Stimulated activated CD8-positive, alpha-beta memory T cell treated with anti-CD3 and anti-CD28 coated beads, Interleukin-15, amount 100 ng/mL, for 1 hour (primary cell): ENCODE data around the gene LURAP1L.

Experiments
- DNase-seq: peaks from one replicate; pipeline ENCODE4 v3.0.0-alpha.2; 2020; ENCODE audit warnings: low read depth

Gene LURAP1L, protein sequence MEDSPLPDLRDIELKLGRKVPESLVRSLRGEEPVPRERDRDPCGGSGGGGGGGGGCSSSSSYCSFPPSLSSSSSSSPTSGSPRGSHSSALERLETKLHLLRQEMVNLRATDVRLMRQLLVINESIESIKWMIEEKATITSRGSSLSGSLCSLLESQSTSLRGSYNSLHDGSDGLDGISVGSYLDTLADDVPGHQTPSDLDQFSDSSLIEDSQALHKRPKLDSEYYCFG

DNA sequence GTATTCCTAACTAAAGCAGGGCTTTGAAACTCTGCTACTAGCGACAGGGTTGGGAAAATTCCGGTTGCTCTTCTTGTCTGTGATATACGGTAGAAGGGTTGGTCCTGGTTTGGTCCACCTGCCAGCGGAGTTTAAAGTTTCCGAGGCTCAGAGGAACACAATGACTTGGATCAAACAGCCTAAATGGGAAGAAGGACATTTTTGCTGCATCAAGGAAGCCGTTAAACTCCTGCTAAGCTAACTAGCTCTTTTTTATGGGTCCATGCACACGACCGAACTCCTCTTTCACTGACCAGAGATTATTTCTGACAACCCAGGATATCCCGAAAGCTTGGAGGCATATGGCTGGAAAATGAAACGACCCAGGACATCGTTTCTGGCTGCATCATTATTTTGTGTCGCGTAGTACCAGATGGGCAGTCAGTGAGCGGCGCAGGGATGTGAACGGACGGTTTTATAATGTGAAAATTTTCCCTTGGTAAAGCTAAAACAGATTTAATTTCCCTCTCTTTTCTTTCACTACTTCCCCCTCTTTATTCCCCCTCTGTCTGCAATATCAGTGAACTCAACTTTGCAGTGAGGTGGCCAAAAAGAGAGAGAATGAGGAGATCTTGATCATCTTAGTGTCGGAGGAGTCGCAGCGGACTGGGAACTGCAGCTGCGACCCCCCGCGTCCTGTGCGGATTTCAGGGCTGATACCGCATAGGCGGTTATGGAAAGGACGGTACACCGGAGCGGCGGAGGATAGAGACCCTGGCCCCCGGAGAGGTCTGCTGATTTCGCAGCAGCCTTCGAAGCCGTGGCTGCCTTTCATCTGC, at the start of gene LURAP1L:
LURAP1L (plus strand) TSS at position 160 of the 818 bp plus-strand sequence. CDS start 696 bp downstream, outside the sequence.
- no peak for DNase-seq

- no peak for DNase-seq
These were observed 48.0 kb upstream of the LURAP1L start for GRCh38 chr9:12726795-12727194.

DNA sequence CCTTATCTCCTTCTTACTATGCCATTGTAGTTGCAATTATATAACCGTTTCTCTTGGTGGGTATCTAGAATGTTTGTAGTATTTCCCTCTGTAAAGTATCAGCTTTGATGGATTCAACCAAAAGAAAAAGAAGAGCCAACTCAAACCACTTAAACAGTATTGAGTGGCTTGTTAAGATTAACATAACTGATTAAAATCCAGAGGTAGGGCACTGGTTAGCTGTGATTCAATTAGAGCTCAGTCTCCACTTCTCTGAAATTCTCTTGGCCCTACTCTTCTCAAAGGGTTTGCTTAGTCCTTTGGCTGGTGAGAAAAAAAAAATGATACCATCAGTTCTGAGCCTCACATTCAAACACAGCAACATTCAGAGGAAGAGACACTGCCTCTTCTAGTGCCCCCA, 44.6 kb upstream of the LURAP1L start:
- DNase-seq = no peak

DNA sequence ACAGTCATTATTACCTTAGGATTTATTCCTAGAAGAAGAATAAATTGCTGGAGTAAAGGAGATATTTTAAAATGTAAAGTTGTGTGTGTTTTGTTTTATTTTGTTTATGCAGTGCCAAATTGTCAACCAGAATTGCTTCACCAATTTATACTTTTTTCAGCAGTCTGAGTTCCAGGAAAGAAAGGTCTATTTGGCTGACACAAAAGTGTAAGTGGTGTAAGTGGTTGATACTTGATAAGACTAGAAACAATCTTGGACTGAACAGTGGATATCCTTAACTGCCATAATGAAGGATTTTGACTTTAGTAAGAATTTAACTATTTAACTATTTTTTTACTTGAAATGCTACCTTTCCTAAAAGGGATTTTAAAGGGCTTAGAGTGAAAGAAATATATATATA, 43.9 kb upstream of the LURAP1L start:
- DNase-seq = no peak

DNA sequence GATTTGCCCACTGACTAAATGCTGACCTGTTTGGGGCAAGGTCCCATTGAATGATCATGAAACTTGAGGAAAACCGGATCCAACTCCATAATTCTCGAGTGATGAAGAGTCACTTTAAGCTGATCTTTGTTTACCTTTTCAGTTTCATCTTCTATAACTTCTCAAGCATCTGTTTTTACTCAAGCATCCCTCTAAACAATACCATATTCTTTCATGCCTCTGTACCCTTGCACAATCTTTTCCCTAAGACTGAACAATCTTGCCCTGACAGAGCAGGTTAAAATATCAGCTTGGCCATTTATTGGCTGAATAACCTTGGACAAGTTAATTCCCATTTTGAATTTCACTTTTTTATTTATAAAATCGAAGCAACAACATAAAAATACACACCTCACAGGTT, 41.8 kb upstream of the LURAP1L start:
- DNase-seq = no peak

DNA sequence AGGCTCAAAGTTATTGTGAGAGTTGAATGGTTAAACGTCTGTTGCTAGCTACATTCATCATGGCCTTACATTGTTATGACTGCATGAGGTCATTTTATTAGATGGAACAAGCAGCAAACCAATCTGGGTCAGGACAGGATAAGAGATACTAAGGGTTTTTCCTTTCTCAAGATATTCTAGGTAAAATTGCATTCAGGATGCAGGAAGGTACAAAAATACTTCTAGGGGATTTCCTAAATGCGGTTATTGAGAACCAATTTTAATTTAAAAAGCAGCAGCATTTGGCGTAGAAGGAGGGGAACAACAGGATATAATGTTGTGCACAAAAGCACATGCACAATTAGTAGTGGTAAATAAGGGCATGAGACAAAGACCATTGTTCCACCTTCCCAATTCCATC, 39.2 kb upstream of the LURAP1L start:
- DNase-seq = no peak

- no peak for DNase-seq
These were observed 36.9 kb upstream of the LURAP1L start for GRCh38 chr9:12737871-12738270.

DNA sequence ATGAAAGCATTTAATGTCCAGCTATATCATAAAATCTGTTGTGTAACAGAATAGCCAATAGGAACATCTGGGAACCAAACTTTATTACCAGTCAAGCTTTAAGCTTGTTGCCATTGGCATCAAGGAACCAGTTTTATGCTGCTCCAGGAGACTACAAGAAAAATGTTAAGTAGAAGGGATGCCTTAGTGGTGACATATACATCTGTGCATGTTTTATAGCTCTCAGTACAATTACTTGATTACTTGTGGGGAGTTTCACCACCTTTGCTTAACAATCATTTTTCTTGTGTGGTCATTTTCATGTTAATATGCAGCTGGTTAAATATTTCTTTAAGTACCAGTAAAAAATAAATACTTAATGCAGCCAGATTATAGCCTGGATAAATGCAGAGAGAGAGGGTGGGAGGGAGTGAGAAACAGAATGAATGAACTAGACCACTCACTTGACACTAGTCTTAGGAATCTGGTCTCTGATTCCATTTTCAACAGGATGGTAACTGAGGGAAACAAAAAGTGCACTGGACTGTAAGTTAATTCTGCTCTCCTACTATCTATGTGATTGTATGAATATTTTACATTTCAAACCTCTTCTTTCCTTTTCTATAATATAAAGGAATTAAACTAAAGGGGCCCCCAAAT, 35.7 kb upstream of the LURAP1L start:
- DNase-seq = no peak

DNA sequence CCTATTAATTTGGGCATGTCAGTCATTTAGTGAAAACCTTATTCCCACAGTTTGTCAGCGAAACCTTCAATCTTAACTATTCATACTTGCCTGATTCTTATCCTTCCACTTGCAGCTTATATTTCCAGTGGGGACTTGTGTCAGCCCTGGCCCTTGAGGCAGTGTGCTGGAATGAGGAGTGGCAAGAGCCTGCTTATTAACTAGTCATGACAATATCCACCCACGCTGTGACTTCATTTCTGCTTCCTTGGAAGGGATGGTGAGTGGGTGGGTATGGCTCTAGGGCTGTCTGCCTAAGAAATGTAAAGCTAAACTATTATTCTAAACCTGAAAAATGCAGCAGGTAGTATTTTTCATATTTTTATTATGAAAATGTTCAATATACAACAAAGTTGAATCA, 34.0 kb upstream of the LURAP1L start:
- DNase-seq = no peak

- no peak for DNase-seq
These were observed 26.8 kb upstream of the LURAP1L start for GRCh38 chr9:12748016-12748415.

- no peak for DNase-seq
These were observed 25.9 kb upstream of the LURAP1L start for GRCh38 chr9:12748954-12749353.

- no peak for DNase-seq
These were observed 20.9 kb upstream of the LURAP1L start for GRCh38 chr9:12753931-12754330.

- no peak for DNase-seq
These were observed 15.1 kb upstream of the LURAP1L start for GRCh38 chr9:12759761-12760160.

DNA sequence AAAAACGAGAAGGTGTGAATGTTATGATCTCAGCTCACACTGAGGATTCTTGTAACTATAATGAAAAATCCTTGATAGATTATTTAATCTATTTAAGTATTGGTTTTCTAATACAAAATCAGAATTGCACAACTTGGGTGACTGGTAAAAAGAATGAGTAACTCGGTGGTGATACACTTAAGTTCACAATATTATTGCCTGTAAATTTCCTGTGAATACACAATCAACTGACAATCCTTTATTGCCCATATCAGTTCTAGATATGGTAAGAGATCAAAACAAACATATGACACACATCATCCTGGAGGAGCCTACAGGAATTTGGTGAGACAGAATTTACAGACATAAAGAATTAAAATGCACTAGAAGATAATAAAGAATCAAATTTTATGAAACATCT, 14.1 kb upstream of the LURAP1L start:
- no peak for DNase-seq

- no peak for DNase-seq
These were observed 10.7 kb upstream of the LURAP1L start for GRCh38 chr9:12764150-12764549.

GRCh38 chr9:12765088-12765798, 9.6 kb upstream of the LURAP1L start:
- DNase-seq = no peak

DNA sequence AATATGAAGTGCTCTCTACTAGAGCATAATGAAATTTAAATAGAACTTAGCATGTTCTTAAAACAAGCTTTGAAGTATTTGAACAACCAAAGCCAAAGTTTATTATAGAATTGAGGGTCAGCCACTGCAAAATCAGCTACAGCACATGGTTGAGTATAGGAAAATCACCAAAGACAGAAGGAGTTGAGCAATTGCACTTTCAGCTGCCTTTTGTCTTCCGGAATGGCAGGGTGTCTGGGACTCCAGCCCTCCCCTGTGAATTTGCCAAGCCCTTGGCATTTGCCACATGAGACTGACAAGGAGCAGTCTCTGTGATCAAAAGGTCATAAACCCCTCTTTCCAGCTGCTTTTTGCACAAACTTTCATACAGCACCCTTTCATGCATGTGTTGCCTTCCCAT, 8.5 kb upstream of the LURAP1L start:
- no peak for DNase-seq

DNA sequence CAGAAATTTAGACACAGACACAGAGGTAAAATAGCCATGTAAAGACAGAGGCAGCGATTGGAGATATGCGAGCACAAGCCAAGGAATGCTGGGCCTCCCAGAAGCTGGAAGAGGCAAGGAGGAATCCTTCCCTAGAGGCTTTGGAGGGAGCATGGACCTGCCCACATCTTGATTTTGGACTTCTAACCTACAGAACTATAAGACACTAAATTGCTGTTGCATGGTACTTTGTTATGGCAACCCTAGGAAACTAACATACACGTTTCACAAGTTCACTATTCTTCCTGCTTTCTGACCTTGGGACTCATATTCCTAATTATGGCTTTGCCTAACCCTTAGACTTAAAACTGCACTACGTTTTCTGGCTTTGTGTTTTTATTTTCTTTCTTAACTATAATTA, 4.6 kb upstream of the LURAP1L start:
- no peak for DNase-seq

GRCh38 chr9:12771891-12772290, 2.9 kb upstream of the LURAP1L start:
- no peak for DNase-seq

DNA sequence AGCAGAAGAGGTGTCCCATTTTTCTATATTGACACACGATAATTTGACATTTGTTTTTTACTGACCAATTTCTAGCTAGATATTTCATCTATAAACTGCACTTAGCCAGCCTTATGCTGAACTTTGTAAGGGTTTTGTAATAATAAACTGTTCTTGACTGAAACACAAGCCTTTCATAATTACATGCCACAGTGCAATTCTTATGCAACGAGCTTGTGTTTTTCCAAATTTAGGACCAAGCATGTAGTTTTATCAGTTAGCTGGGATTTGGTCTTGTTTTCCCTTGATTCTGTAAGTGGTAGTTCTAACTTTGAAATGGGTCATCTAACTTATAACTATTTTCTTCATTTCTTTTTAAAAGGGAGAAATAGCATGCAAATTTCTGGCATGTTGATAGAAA, 1.3 kb upstream of the LURAP1L start:
- no peak for DNase-seq

- no peak for DNase-seq
These were observed 1.1 kb downstream of the LURAP1L start for GRCh38 chr9:12775679-12776512.
